ENCODE measurements around the gene MSI2. TPM values are rescaled to one million over a fixed set of nuclear protein-coding genes. Genes with fewer than 3 reads are reported as not detected.
"Not testable (repeated sequence)": the region's sequence is repeated elsewhere in the genome, so short reads cannot be mapped to it uniquely, and the experiment has no call there.

The MSI2 gene
- total and polyA plus RNA-seq, 9 of the 15 experiments (the other 6 are each of a cell fraction or from before 2014, with no cell fraction given) = 4.6 to 61.8 (median 42.4) TPM

DNA sequence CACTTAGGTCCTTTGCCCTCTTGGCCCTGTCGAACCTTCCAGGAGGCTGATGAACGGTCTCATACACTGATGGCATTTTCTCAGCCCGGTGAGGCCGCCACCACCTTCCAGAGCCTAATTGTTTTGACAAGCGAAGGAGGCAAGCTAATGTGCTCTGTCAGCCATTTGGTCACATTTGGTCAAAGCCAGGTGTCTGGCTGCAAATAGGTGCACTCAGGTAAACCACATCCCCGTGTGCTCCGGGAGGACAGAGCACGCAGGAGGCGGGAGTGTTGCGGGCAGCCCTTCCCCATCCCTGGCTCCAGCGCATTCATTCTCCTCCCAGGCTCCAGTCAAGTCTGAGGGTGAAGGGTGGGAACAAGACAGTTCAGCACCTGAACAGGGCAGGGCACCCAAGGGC lies 240.1 kb downstream of the MSI2 start (continued):
- TF ChIP-seq NR4A1 (CRISPR knock-in tag; IDR thresholded peaks at IDR 0.05) (no peak), NR4A1 (tag; IDR thresholded peaks at IDR 0.05) (no peak), MTA3 (IDR thresholded peaks at IDR 0.05; ENCODE audit: borderline replicate concordance) (no peak), ZNF217 (CRISPR knock-in tag; IDR thresholded peaks at IDR 0.05) (no peak)
- TF ChIP-seq, protein P1, sequence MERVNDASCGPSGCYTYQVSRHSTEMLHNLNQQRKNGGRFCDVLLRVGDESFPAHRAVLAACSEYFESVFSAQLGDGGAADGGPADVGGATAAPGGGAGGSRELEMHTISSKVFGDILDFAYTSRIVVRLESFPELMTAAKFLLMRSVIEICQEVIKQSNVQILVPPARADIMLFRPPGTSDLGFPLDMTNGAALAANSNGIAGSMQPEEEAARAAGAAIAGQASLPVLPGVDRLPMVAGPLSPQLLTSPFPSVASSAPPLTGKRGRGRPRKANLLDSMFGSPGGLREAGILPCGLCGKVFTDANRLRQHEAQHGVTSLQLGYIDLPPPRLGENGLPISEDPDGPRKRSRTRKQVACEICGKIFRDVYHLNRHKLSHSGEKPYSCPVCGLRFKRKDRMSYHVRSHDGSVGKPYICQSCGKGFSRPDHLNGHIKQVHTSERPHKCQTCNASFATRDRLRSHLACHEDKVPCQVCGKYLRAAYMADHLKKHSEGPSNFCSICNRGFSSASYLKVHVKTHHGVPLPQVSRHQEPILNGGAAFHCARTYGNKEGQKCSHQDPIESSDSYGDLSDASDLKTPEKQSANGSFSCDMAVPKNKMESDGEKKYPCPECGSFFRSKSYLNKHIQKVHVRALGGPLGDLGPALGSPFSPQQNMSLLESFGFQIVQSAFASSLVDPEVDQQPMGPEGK (CRISPR knock-in tag; IDR thresholded peaks at IDR 0.05; ENCODE audit: borderline replicate concordance) = no peak

- Histone ChIP-seq H3K79me2 (ENCODE audit: control insufficient read depth, insufficient read depth, low read length) (no peaks in the 10 kb centered on the region), H3K4me3 (no peak overlapping the region), H4K20me1 (replicated peaks; ENCODE audit: control insufficient read depth, insufficient read depth, low read length) (peaks cover 8% of the 10 kb centered on the region), H3K4me2 (ENCODE audit: insufficient read depth, low read length) (no peak overlapping the region), H3K4me1 (replicated peaks in 1 of 2; ENCODE audit: control insufficient read depth in 2 of 2, insufficient read depth in 2 of 2, low read length in 2 of 2) (no peaks in the 10 kb centered on the region; a peak in 1 of 5 replicates), H3K36me3 (ENCODE audit: control insufficient read depth, insufficient read depth, low read length) (no peaks in the 10 kb centered on the region), H3K27ac (ENCODE audit: extremely low read depth, low read depth, low read length) (no peak overlapping the region), H3K9me3 (replicated peaks; ENCODE audit: control insufficient read depth, insufficient read depth, low read depth, low read length) (no peaks in the 10 kb centered on the region), H2AFZ (ENCODE audit: low read depth, low read length) (no peak overlapping the region), H3K27me3 (ENCODE audit: control insufficient read depth in 2 of 2, insufficient read depth in 2 of 2, low read length in 2 of 2) (no peaks in the 10 kb centered on the region), H3K9me1 (ENCODE audit: control insufficient read depth, insufficient read depth, low read length) (no peaks in the 10 kb centered on the region), H3K9ac (ENCODE audit: insufficient read depth in 1 of 2, low read depth in 2 of 2, low read length in 2 of 2) (no peak overlapping the region)
- BruUV-seq (replicated peaks) = no TSS peak
- TF ChIP-seq BCLAF1 (IDR thresholded peaks at IDR 0.05; ENCODE audit: borderline replicate concordance in 1 of 2, control insufficient read depth in 1 of 2, low read depth in 2 of 2, low read length in 1 of 2) (no peak), PHB (CRISPR knock-in tag; IDR thresholded peaks at IDR 0.05) (no peak), SMAD2 (IDR thresholded peaks at IDR 0.05; ENCODE audit: low read depth, low read length) (no peak), ZNF197 (CRISPR knock-in tag; IDR thresholded peaks at IDR 0.05; ENCODE audit: low read depth) (no peak)
- ChIA-PET POLR2A (interaction anchor here (0.7 kb wide), 2 partner anchors 9 to 24 kb away, joined by 3 to 6 read pairs; no protein-coding TSS in a partner anchor), CTCF (ENCODE audit: low intra/inter-chr PET ratio) (no interaction called here)
- 94% methylated on average over 5 of the region's 7 CpGs for WGBS (ENCODE audit: insufficient coverage, low coverage, missing lambda C conversion rate)
- ATAC-seq = no peak
- intact Hi-C loops (cut with micrococcal nuclease) (no loop called here), in situ Hi-C loops (cut with MboI) (no loop called here)
- no peak for FAIRE-seq
- DNase-seq (ENCODE audit: extremely low read depth in 1 of 4, low spot score in 3 of 4) = no peak
Measured at GRCh38 chr17:57498443-57498842, 242.1 kb downstream of the MSI2 start.

DNA sequence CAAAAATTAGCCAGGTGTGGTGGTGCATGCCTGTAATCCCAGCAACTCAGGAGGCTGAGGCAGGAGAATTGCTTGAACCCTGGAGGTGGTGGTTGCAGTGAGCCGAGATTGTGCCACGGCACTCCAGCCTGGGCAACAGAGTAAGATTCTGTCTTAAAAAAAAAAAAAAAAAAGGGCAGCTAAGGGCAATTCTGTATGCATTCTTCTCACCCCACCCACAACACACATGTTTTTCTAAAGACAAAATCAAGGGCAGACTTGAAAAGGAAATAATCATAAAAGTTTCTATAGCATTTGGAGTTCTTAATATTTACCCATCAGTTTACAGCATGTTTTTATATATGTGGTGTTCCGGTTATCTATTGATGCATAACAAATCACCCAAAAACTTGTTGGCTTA lies 242.9 kb downstream of the MSI2 start:
- H3K4me3 ChIP-seq; H3K9me1 ChIP-seq (ENCODE audit: control insufficient read depth, insufficient read depth, low read length); H3K4me1 ChIP-seq (replicated peaks in 1 of 2; ENCODE audit: control insufficient read depth in 2 of 2, insufficient read depth in 2 of 2, low read length in 2 of 2); intact Hi-C loops (cut with micrococcal nuclease); H3K27me3 ChIP-seq (ENCODE audit: control insufficient read depth in 2 of 2, insufficient read depth in 2 of 2, low read length in 2 of 2); H3K4me2 ChIP-seq (ENCODE audit: insufficient read depth, low read length); ATAC-seq; H2AFZ ChIP-seq (ENCODE audit: low read depth, low read length); H3K27ac ChIP-seq (ENCODE audit: extremely low read depth, low read depth, low read length); DNase-seq (ENCODE audit: extremely low read depth in 1 of 4, low spot score in 3 of 4); H3K36me3 ChIP-seq (ENCODE audit: control insufficient read depth, insufficient read depth, low read length); FAIRE-seq; BruUV-seq (replicated peaks); H3K79me2 ChIP-seq (ENCODE audit: control insufficient read depth, insufficient read depth, low read length); H3K9ac ChIP-seq (ENCODE audit: insufficient read depth in 1 of 2, low read depth in 2 of 2, low read length in 2 of 2); in situ Hi-C loops (cut with MboI); H3K9me3 ChIP-seq (replicated peaks; ENCODE audit: control insufficient read depth, insufficient read depth, low read depth, low read length); H4K20me1 ChIP-seq (replicated peaks; ENCODE audit: control insufficient read depth, insufficient read depth, low read length); CTCF ChIA-PET (ENCODE audit: low intra/inter-chr PET ratio): not testable (repeated sequence)
- POLR2A ChIA-PET = interaction anchor here (0.5 to 0.7 kb wide), 2 partner anchors 372 to 502 kb away, joined by 3 to 4 read pairs; no protein-coding TSS in a partner anchor
- WGBS (ENCODE audit: insufficient coverage, low coverage, missing lambda C conversion rate) = 90% methylated on average over 1 of the region's 3 CpGs

All from K562 (cell line).